Esophagus muscularis mucosa (tissue), 4 donors: ENCODE measurements around the gene TAF11L4. TPM values are rescaled to one million over a fixed set of nuclear protein-coding genes. Genes with fewer than 3 reads are reported as not detected.
"Not testable (repeated sequence)": the region's sequence is repeated elsewhere in the genome, so short reads cannot be mapped to it uniquely, and the experiment has no call there.

Source experiments
- DNase-seq: peaks from one replicate; pipeline ENCODE4 v3.0.0-alpha.2; 2017; ENCODE audit errors: extremely low spot score
- H3K27ac ChIP-seq, 4 donors: fragments of 200-600 bp; sonication (generic); replicated peaks in 1 of 4; 1 replicate in 3 of 4; 2 replicates in 1 of 4; pipeline ENCODE4 v1.5.1; 2016 to 2019; ENCODE audit warnings: mild to moderate bottlenecking in 1 of 4
- H3K27me3 ChIP-seq, 4 donors: fragments of 200-600 bp; sonication (generic); one replicate each; pipeline versions ENCODE4 v1.5.1 to v1.6.0; 2016 to 2019
- H3K36me3 ChIP-seq, 4 donors: fragments of 200-600 bp; sonication (generic); one replicate each; pipeline ENCODE4 v1.5.1; 2016 to 2019
- H3K4me1 ChIP-seq, 4 donors: fragments of 200-600 bp; sonication (generic); one replicate each; pipeline ENCODE4 v1.5.1; 2016 to 2019
- H3K4me3 ChIP-seq, 4 donors: fragments of 200-600 bp; sonication (generic); 1 replicate in 2 of 4; 2 replicates in 2 of 4; pipeline ENCODE4 v1.5.1; 2016 to 2019; ENCODE audit warnings: mild to moderate bottlenecking in 4 of 4, moderate library complexity in 1 of 4
- H3K9me3 ChIP-seq, 4 donors: fragments of 200-600 bp; sonication (generic); 1 replicate in 3 of 4; 2 replicates in 1 of 4; pipeline ENCODE4 v1.5.1; 2016 to 2019
- CTCF ChIP-seq, 3 experiments: fragments of 200-600 bp in 2 of 3; fragments of 450-650 bp in 1 of 3; sonication (generic) in 2 of 3; IDR thresholded peaks; one replicate each; pipeline ENCODE4 v1.5.1; 2017 to 2019; ENCODE audit warnings: antibody characterized with exemption in 3 of 3, mild to moderate bottlenecking in 2 of 3, moderate library complexity in 1 of 3
- EP300 ChIP-seq: sonication (generic); formaldehyde crosslinking; IDR thresholded peaks from one replicate; pipeline ENCODE4 v1.6.1; 2017; ENCODE audit warnings: antibody characterized with exemption
- POLR2A ChIP-seq: fragments of 450-650 bp; IDR thresholded peaks from one replicate; pipeline ENCODE4 v1.6.1; 2017; ENCODE audit warnings: antibody characterized with exemption, moderate library complexity, mild to moderate bottlenecking, low read depth
- POLR2AphosphoS5 ChIP-seq, 2 donors: sonication (generic); formaldehyde crosslinking; IDR thresholded peaks; one replicate each; pipeline ENCODE4 v1.6.1; 2017; ENCODE audit warnings: antibody characterized with exemption in 2 of 2
- WGBS: methylation state at CpG from one replicate; pipeline ENCODE4 v1.1.5; 2018; 5-methylcytosine and 5-hydroxymethylcytosine counted together
- intact Hi-C: fragments of 100-400 bp; cut with DNase I; formaldehyde crosslinking; loops from one replicate; pipeline ENCODE4 v1.15.1; 2023
- total RNA-seq, 4 donors: library from RNA; depleted of rRNA; stranded (reverse); fragments of >200 nt; gene quantifications; one replicate each; pipeline versions ENCODE4 v1.1.0 to v1.2.1, GENCODE V29; 2016

Gene TAF11L4
- total RNA-seq, 4 donors from 2014 or later: not detected

- H3K9me3 ChIP-seq: no peaks in the 10 kb centered on the region
- H3K4me3 ChIP-seq: no peak overlapping the region
- H3K36me3 ChIP-seq: no peaks in the 10 kb centered on the region
- no peak for DNase-seq
- TF ChIP-seq EP300: no peak
- no peak for TF ChIP-seq CTCF (IDR thresholded peaks at IDR 0.05)
- no peak for TF ChIP-seq POLR2AphosphoS5 (IDR thresholded peaks at IDR 0.05)
- TF ChIP-seq POLR2A: no peak
- intact Hi-C loops: no loop called here
- no peaks in the 10 kb centered on the region for H3K27me3 ChIP-seq
- H3K27ac ChIP-seq: no peak overlapping the region
- H3K4me1 ChIP-seq: no peaks in the 10 kb centered on the region
- whole genome bisulfite sequencing: 87% methylated on average over 1 of the region's 1 CpG
Observed at GRCh38 chr5:17487174-17487512, 34.5 kb upstream of the TAF11L4 start.

GRCh38 chr5:17491257-17491656 is 30.3 kb upstream of the TAF11L4 start:
- H3K4me3 ChIP-seq, H3K4me1 ChIP-seq, H3K36me3 ChIP-seq, intact Hi-C loops, H3K27me3 ChIP-seq, H3K27ac ChIP-seq, H3K9me3 ChIP-seq, DNase-seq: not testable (repeated sequence)
- 83% methylated on average over 4 of the region's 23 CpGs for WGBS

GRCh38 chr5:17492770-17493169 is 28.8 kb upstream of the TAF11L4 start:
- TF ChIP-seq POLR2AphosphoS5 (IDR thresholded peaks at IDR 0.05) (no peak), CTCF (IDR thresholded peaks at IDR 0.05) (no peak), POLR2A (no peak), EP300 (no peak)
- 90% methylated on average over 3 of the region's 3 CpGs for WGBS
- Histone ChIP-seq H3K4me3 (no peak overlapping the region), H3K4me1 (no peaks in the 10 kb centered on the region), H3K36me3 (no peaks in the 10 kb centered on the region), H3K9me3 (no peaks in the 10 kb centered on the region), H3K27me3 (peaks cover 0 to 3% (median 0%) of the 10 kb centered on the region in 4 donors), H3K27ac (no peak overlapping the region)
- intact Hi-C loops: no loop called here
- no peak for DNase-seq

- 66% methylated on average over 3 of the region's 4 CpGs for WGBS
- DNase-seq: no peak
- Histone ChIP-seq H3K4me3 (no peak overlapping the region), H3K9me3 (no peaks in the 10 kb centered on the region), H3K36me3 (no peaks in the 10 kb centered on the region), H3K4me1 (no peaks in the 10 kb centered on the region), H3K27ac (no peak overlapping the region), H3K27me3 (peaks cover 0 to 3% (median 0%) of the 10 kb centered on the region in 4 donors)
- intact Hi-C loops: no loop called here
- TF ChIP-seq EP300 (no peak), CTCF (IDR thresholded peaks at IDR 0.05) (no peak), POLR2A (no peak), POLR2AphosphoS5 (IDR thresholded peaks at IDR 0.05) (no peak)
Observed at GRCh38 chr5:17497446-17497845, 24.2 kb upstream of the TAF11L4 start.

- intact Hi-C loops: not testable (repeated sequence)
Observed at GRCh38 chr5:17497931-17498330, 23.7 kb upstream of the TAF11L4 start, which contains the start of gene TAF11L2. Gene TAF11L2 (plus strand): TSS chr5:17498231.

GRCh38 chr5:17511775-17512325 is 9.8 kb upstream of the TAF11L4 start:
- 94% methylated on average over 11 of the region's 17 CpGs for WGBS
- Histone ChIP-seq H3K27ac (no peak overlapping the region), H3K27me3 (no peaks in the 10 kb centered on the region), H3K4me3 (no peak overlapping the region), H3K9me3 (no peaks in the 10 kb centered on the region), H3K4me1 (no peaks in the 10 kb centered on the region), H3K36me3 (no peaks in the 10 kb centered on the region)
- intact Hi-C loops: no loop called here
- no peak for DNase-seq
- TF ChIP-seq CTCF (IDR thresholded peaks at IDR 0.05): no peak
- TF ChIP-seq POLR2AphosphoS5 (IDR thresholded peaks at IDR 0.05): no peak
- no peak for TF ChIP-seq POLR2A
- TF ChIP-seq EP300: no peak

More at GRCh38 chr5:17497931-17498330, 23.7 kb upstream of the TAF11L4 start, which contains the start of gene TAF11L2:
- not testable (repeated sequence) for H3K4me1 ChIP-seq, H3K36me3 ChIP-seq, H3K27ac ChIP-seq, H3K9me3 ChIP-seq, H3K27me3 ChIP-seq, H3K4me3 ChIP-seq, DNase-seq
- 91% methylated on average over 8 of the region's 8 CpGs for WGBS

- H3K27ac ChIP-seq, H3K36me3 ChIP-seq, H3K4me1 ChIP-seq, H3K27me3 ChIP-seq, H3K4me3 ChIP-seq, DNase-seq, intact Hi-C loops, H3K9me3 ChIP-seq: not testable (repeated sequence)
- WGBS: 90% methylated on average over 11 of the region's 12 CpGs
Observed at GRCh38 chr5:17517526-17517925, 4.1 kb upstream of the TAF11L4 start.

GRCh38 chr5:17518067-17518466 is 3.5 kb upstream of the TAF11L4 start, which contains the start of gene TAF11L3:
Gene TAF11L3 (plus strand): TSS chr5:17518367.
- H3K36me3 ChIP-seq, DNase-seq, H3K27me3 ChIP-seq, H3K27ac ChIP-seq, H3K4me1 ChIP-seq, H3K4me3 ChIP-seq, intact Hi-C loops, H3K9me3 ChIP-seq: not testable (repeated sequence)
- WGBS: no CpG with 5 or more reads among the region's 15 CpGs
